ENCODE measurements around the gene NRCAM. TPM values are rescaled to one million over a fixed set of nuclear protein-coding genes. Genes with fewer than 3 reads are reported as not detected.
"Not testable (repeated sequence)": the region's sequence is repeated elsewhere in the genome, so short reads cannot be mapped to it uniquely, and the experiment has no call there.

Gene NRCAM
- total RNA-seq, 2 experiments from 2014 or later: 3.2 to 3.8 TPM

- ChIA-PET POLR2A (no interaction called here), CTCF (no interaction called here)
- Mint-ChIP-seq H3K9me3 (no peaks in the 10 kb centered on the region), H3K27ac (no peak overlapping the region), H3K4me1 (ENCODE audit: low read depth) (no peaks in the 10 kb centered on the region), H3K36me3 (ENCODE audit: low read depth) (no peaks in the 10 kb centered on the region), H3K4me3 (no peak overlapping the region), H3K27me3 (no peaks in the 10 kb centered on the region)
- DNase-seq (no peak), ATAC-seq (no peak)
- intact Hi-C loops (cut with micrococcal nuclease): no loop called here
- TF ChIP-seq, protein P1, sequence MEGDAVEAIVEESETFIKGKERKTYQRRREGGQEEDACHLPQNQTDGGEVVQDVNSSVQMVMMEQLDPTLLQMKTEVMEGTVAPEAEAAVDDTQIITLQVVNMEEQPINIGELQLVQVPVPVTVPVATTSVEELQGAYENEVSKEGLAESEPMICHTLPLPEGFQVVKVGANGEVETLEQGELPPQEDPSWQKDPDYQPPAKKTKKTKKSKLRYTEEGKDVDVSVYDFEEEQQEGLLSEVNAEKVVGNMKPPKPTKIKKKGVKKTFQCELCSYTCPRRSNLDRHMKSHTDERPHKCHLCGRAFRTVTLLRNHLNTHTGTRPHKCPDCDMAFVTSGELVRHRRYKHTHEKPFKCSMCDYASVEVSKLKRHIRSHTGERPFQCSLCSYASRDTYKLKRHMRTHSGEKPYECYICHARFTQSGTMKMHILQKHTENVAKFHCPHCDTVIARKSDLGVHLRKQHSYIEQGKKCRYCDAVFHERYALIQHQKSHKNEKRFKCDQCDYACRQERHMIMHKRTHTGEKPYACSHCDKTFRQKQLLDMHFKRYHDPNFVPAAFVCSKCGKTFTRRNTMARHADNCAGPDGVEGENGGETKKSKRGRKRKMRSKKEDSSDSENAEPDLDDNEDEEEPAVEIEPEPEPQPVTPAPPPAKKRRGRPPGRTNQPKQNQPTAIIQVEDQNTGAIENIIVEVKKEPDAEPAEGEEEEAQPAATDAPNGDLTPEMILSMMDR (IDR thresholded peaks at IDR 0.05): no peak
These were observed 115.3 kb downstream of the NRCAM start for GRCh38 chr7:108340856-108341411.

GRCh38 chr7:108340406-108340805, 115.8 kb downstream of the NRCAM start:
- H3K36me3 Mint-ChIP-seq (ENCODE audit: low read depth); H3K27me3 Mint-ChIP-seq; H3K4me1 Mint-ChIP-seq (ENCODE audit: low read depth); ATAC-seq; POLR2A ChIA-PET; DNase-seq; H3K9me3 Mint-ChIP-seq; H3K27ac Mint-ChIP-seq; intact Hi-C loops (cut with micrococcal nuclease); CTCF ChIA-PET; H3K4me3 Mint-ChIP-seq: not testable (repeated sequence)

DNA sequence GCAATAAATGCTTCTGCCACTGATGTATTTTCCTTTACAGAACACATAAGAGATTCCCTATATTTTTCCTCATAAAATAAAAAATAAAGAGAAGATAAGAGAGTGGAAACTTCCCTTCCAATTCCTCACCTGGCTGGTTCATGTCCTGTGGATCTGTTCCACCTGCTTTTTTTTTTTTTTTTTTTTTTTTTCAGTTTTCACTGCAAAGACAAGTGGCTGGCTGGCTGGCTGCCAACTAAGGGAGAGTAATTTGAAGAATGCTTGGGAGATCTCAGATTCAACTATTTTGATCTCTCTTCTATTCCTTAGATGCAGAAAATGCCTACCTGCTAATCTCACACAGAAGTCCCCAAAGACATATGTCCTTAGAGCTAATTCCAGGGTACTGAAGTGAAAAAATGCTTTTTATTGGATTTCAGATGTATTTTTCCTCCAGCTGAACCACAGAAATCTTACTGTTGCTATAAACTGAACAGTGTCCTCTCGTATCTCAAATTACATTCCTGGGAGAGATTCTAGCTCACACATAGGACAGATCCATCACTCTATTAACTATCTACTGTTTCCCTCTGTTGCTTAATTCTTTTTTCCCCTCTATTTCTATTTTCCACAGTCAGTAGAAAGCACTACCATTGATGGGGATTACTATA, 120.8 kb downstream of the NRCAM start:
- Mint-ChIP-seq H3K4me3 (no peak overlapping the region), H3K27me3 (no peaks in the 10 kb centered on the region), H3K4me1 (ENCODE audit: low read depth) (no peaks in the 10 kb centered on the region), H3K9me3 (no peaks in the 10 kb centered on the region), H3K36me3 (ENCODE audit: low read depth) (no peaks in the 10 kb centered on the region), H3K27ac (no peak overlapping the region)
- TF ChIP-seq, protein P1 (IDR thresholded peaks at IDR 0.05): no peak
- ChIA-PET CTCF (no interaction called here), POLR2A (no interaction called here)
- intact Hi-C loops (cut with micrococcal nuclease): no loop called here
- DNase-seq (peak; percentile 29), ATAC-seq (no peak)

GRCh38 chr7:108332937-108333336, 123.3 kb downstream of the NRCAM start:
- Mint-ChIP-seq H3K9me3 (no peaks in the 10 kb centered on the region), H3K36me3 (ENCODE audit: low read depth) (no peaks in the 10 kb centered on the region), H3K27me3 (no peaks in the 10 kb centered on the region), H3K4me3 (no peak overlapping the region), H3K4me1 (ENCODE audit: low read depth) (no peaks in the 10 kb centered on the region), H3K27ac (no peak overlapping the region)
- intact Hi-C loops (cut with micrococcal nuclease): no loop called here
- ChIA-PET POLR2A (no interaction called here), CTCF (no interaction called here)
- ATAC-seq (no peak), DNase-seq (no peak)
- TF ChIP-seq, protein P1 (IDR thresholded peaks at IDR 0.05): no peak

GRCh38 chr7:108331971-108332370, 124.3 kb downstream of the NRCAM start:
- ChIA-PET POLR2A (no interaction called here), CTCF (no interaction called here)
- Mint-ChIP-seq H3K9me3 (no peaks in the 10 kb centered on the region), H3K36me3 (ENCODE audit: low read depth) (no peaks in the 10 kb centered on the region), H3K4me1 (ENCODE audit: low read depth) (no peaks in the 10 kb centered on the region), H3K27me3 (no peaks in the 10 kb centered on the region), H3K4me3 (no peak overlapping the region), H3K27ac (no peak overlapping the region)
- intact Hi-C loops (cut with micrococcal nuclease): no loop called here
- ATAC-seq (no peak), DNase-seq (no peak)
- TF ChIP-seq, protein P1 (IDR thresholded peaks at IDR 0.05): no peak
